ENCODE data around the gene LCN6. TPM values are rescaled to one million over a fixed set of nuclear protein-coding genes. Genes with fewer than 3 reads are reported as not detected.

LCN6 gene
- total RNA-seq, 1 experiment from 2014 or later, result not detected

GRCh38 chr9:136742591-136743391, 5.5 kb downstream of the LCN6 start, which contains the start of gene LCN10:
Gene LCN10 (minus strand): TSS chr9:136742940. CDS start chr9:136742903, 37 bp downstream.
- DNase-seq (ENCODE audit: low spot score) (peak; percentile 82), ATAC-seq (peak; percentile 85)
- H3K4me1 Mint-ChIP-seq, result no peaks in the 10 kb centered on the region; the same call in none of the 2 replicates
- no peaks in the 10 kb centered on the region for H3K36me3 Mint-ChIP-seq
- POLR2A ChIA-PET, result no interaction called here
- peak within 1 kb of the TSS; percentile 37 for H3K4me3 Mint-ChIP-seq
- H3K9me3 Mint-ChIP-seq, result peaks cover 3% of the 10 kb centered on the region; the same call in 1 of the 2 replicates
- H3K27ac Mint-ChIP-seq, result no peak within 1 kb of the TSS
- CTCF ChIA-PET, result interaction anchor here (0.6 to 4.7 kb wide), 14 partner anchors 12 to 292 kb away, joined by 3 to 40 read pairs (median 5); partner anchors contain the start of genes LCN8 and TRAF2
- no peaks in the 10 kb centered on the region for H3K27me3 Mint-ChIP-seq (ENCODE audit: low read depth)
- TF ChIP-seq ZMAT4 (CRISPR knock-in tag; IDR thresholded peaks at IDR 0.05) (no peak), ATF1 (CRISPR knock-in tag; IDR thresholded peaks at IDR 0.05) (no peak), ELF4 (CRISPR knock-in tag; IDR thresholded peaks at IDR 0.05; ENCODE audit: low read depth) (no peak), AFF4 (CRISPR knock-in tag; IDR thresholded peaks at IDR 0.05; ENCODE audit: borderline replicate concordance) (no peak), MAX (CRISPR knock-in tag; IDR thresholded peaks at IDR 0.05) (peak; percentile 65; the same call in 1 of the 2 replicates), ETV6 (CRISPR knock-in tag; IDR thresholded peaks at IDR 0.05) (0 out of 2 replicates have a peak, but pooled peaks have one; percentile 26), ZNF396 (CRISPR knock-in tag; IDR thresholded peaks at IDR 0.05; ENCODE audit: borderline replicate concordance) (no peak), GTF2I (CRISPR knock-in tag; conservative IDR thresholded peaks at IDR 0.05) (no peak), OVOL2 (CRISPR knock-in tag; IDR thresholded peaks at IDR 0.05; ENCODE audit: borderline replicate concordance) (no peak), ZNF512 (CRISPR knock-in tag; IDR thresholded peaks at IDR 0.05; ENCODE audit: borderline replicate concordance) (no peak), RORB (CRISPR knock-in tag; IDR thresholded peaks at IDR 0.05) (no peak), NFYB (CRISPR knock-in tag; conservative IDR thresholded peaks at IDR 0.05; ENCODE audit: low read depth) (no peak), NR1H2 (CRISPR knock-in tag; IDR thresholded peaks at IDR 0.05) (no peak), ZNF232 (CRISPR knock-in tag; IDR thresholded peaks at IDR 0.05) (no peak), ERG (CRISPR knock-in tag; IDR thresholded peaks at IDR 0.05) (no peak), GABPB1 (CRISPR knock-in tag; IDR thresholded peaks at IDR 0.05) (no peak), CTCF (IDR thresholded peaks at IDR 0.05) (no peak), E2F5 (CRISPR knock-in tag; IDR thresholded peaks at IDR 0.05) (no peak), ESRRA (CRISPR knock-in tag; IDR thresholded peaks at IDR 0.05; ENCODE audit: borderline replicate concordance) (no peak), IRF2 (CRISPR knock-in tag; IDR thresholded peaks at IDR 0.05; ENCODE audit: borderline replicate concordance, low read depth) (no peak), ZNF425 (CRISPR knock-in tag; conservative IDR thresholded peaks at IDR 0.05) (no peak)

All from WTC11 (cell line).